Stimulated activated CD8-positive, alpha-beta memory T cell treated with anti-CD3 and anti-CD28 coated beads, Interleukin-2, amount 100 ng/mL, for 48 hours (primary cell): ENCODE results near the gene GADL1.

Experiments
- DNase-seq, 2 donors: peaks; one replicate each; pipeline ENCODE4 v3.0.0-alpha.2; 2020; ENCODE audit warnings: low read depth in 2 of 2

Gene GADL1

GRCh38 chr3:30760040-30760695 is 134.3 kb downstream of the GADL1 start:
- DNase-seq, result no peak

- DNase-seq, result no peak
Measured at GRCh38 chr3:30756218-30756617, 138.2 kb downstream of the GADL1 start.

- no peak for DNase-seq
Measured at GRCh38 chr3:30754426-30754825, 140.0 kb downstream of the GADL1 start.

GRCh38 chr3:30753766-30754165 is 140.7 kb downstream of the GADL1 start:
- no peak for DNase-seq

GRCh38 chr3:30752970-30753369 is 141.5 kb downstream of the GADL1 start:
- DNase-seq, result no peak

- DNase-seq, result no peak
Measured at GRCh38 chr3:30752491-30752890, 142.0 kb downstream of the GADL1 start.

GRCh38 chr3:30751610-30752299 is 142.7 kb downstream of the GADL1 start:
- peak; percentile 37 to 46 for DNase-seq

- DNase-seq, result no peak
Measured at GRCh38 chr3:30750967-30751366, 143.5 kb downstream of the GADL1 start.

- no peak for DNase-seq
Measured at GRCh38 chr3:30749230-30749629, 145.2 kb downstream of the GADL1 start.

GRCh38 chr3:30747771-30748281 is 146.6 kb downstream of the GADL1 start:
- DNase-seq, result no peak

- DNase-seq, result no peak
Measured at GRCh38 chr3:30743641-30744317, 150.7 kb downstream of the GADL1 start.

GRCh38 chr3:30742796-30743619 is 151.5 kb downstream of the GADL1 start:
- no peak for DNase-seq

- DNase-seq, result no peak
Measured at GRCh38 chr3:30741889-30742288, 152.6 kb downstream of the GADL1 start.

- no peak for DNase-seq
Measured at GRCh38 chr3:30738605-30739004, 155.9 kb downstream of the GADL1 start.

GRCh38 chr3:30737743-30738499 is 156.5 kb downstream of the GADL1 start:
- no peak for DNase-seq

GRCh38 chr3:30733696-30734095 is 160.8 kb downstream of the GADL1 start:
- no peak for DNase-seq

GRCh38 chr3:30733209-30733608 is 161.3 kb downstream of the GADL1 start:
- no peak for DNase-seq

GRCh38 chr3:30730967-30731366 is 163.5 kb downstream of the GADL1 start:
- no peak for DNase-seq

GRCh38 chr3:30729936-30730335 is 164.5 kb downstream of the GADL1 start:
- DNase-seq, result no peak

GRCh38 chr3:30729512-30729911 is 164.9 kb downstream of the GADL1 start:
- no peak for DNase-seq

GRCh38 chr3:30728143-30728542 is 166.3 kb downstream of the GADL1 start:
- DNase-seq, result no peak
